ENCODE data around the gene FICD.

The FICD gene

GRCh38 chr12:108567406-108568337, 52.6 kb downstream of the FICD start:
- DNase-seq: no peak

GRCh38 chr12:108568338-108569154, 53.5 kb downstream of the FICD start:
- no peak for DNase-seq

All from NCI-H774 (cell line).